HuH-7.5 (cell line): ENCODE results near the gene LTBP4.
A peak's percentile ranks its signal among the peaks of the same experiment; 100 is the strongest.

Source experiments
- DNase-seq: peaks from one replicate; pipeline ENCODE4 v3.0.0; 2011; ENCODE audit warnings: low spot score

The LTBP4 gene

GRCh38 chr19:40662925-40663694 is 61.9 kb downstream of the LTBP4 start:
- peak; percentile 91 for DNase-seq

DNA sequence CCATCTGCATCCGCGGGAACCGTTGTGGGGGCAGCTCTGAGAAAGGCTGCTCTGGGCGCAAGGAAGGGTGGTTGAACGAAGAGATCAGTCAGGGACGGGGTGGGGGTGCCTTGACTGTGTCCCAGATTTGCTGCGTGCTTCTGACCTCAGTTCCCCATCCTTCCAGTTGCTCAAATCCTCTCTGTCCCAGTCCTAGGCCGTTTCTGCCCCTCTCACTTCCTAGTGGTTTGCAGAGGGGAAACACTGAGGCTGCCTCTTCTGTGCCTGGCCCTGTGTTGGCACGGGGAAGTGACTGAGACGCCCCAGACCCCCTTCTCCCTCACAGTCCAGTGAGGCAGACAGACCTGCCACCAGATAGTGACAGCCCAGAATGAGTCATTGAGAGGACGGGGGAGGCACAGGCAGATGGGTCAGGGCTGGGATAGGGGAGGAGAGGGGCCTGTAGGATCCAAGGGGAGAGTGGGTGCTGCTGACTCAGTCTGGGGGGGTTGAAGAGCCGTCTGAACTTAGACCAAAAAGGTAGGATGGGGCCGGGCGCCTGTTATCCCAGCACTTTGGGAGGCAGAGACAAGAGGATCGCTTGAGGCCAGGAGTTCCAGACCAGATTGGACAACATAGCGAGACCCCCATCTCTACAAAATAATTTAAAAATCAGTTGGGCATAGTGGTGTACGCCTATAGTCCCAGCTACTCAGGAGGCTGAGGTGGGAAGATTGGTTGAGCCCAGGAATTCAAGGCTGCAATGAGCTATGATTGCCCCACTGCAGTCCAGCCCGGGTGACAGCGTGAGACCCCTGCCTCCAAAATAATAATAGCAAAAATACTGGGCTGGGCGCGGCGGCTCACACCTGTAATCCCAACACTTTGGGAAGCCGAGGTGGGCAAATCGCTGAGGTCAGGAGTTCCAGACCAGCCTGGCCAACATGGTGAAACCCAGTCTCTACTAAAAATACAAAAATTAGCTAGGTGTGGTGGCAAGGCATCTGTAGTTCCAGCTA is 62.8 kb downstream of the LTBP4 start:
- no peak for DNase-seq

- DNase-seq = no peak
Measured at GRCh38 chr19:40666803-40667438, 65.8 kb downstream of the LTBP4 start.

- DNase-seq = no peak
Measured at GRCh38 chr19:40667602-40668001, 66.4 kb downstream of the LTBP4 start.

- no peak for DNase-seq
Measured at GRCh38 chr19:40668991-40669614, 67.9 kb downstream of the LTBP4 start.

DNA sequence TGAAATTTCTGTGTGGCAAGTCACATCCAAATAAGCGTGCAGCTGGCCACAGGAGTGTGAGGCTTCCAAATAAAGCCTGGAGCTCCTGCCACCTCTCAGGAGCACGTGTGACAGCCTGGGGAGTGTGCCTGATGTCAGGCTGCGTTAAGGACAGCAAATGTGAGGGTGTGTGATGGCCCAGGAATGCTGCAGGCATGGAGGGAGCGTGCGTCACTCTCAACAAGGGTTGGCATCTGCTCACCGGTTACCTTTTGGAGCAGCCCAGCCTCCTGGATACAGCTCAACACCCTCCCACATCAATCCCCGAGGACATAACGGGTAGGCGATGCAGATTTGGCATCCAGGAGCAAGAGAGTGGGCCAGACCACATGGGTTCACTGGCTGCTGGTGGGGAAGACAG is 70.2 kb downstream of the LTBP4 start:
- DNase-seq = no peak

GRCh38 chr19:40672038-40672437 is 70.9 kb downstream of the LTBP4 start:
- no peak for DNase-seq

DNA sequence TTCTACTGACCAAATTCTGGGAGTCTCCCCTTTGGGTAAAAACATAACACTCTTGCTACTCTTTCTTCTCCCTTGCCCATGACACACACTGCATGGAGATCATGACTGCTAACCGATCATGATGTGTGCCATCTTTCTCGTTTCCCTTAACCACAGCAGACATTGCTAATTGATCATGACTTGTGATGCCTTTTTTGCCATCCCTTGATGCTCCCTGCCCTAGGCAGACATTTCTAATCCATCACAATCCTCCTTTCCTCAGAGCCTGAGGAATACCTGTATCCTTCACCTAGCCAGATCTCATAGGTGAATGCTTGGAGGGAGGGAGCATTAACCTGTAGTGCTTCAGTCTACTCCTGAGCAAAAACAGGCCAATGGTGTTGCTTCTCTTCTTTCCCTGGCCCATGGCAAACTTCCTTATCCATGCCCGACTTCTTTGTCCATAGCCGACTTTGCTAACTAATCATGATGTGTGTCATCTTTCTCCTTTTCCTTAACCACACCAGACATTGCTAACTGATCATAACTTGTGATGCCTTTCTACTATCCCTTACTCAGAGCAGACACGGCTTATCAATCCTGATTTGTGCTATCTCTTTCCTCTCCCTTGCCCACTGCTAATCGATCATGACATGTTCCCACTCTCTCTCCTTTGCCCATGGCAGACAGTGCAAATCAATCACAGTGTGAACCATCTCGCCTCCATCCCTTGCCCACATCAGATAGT is 71.6 kb downstream of the LTBP4 start:
- no peak for DNase-seq

- DNase-seq = no peak
Measured at GRCh38 chr19:40673397-40673796, 72.2 kb downstream of the LTBP4 start.

DNA sequence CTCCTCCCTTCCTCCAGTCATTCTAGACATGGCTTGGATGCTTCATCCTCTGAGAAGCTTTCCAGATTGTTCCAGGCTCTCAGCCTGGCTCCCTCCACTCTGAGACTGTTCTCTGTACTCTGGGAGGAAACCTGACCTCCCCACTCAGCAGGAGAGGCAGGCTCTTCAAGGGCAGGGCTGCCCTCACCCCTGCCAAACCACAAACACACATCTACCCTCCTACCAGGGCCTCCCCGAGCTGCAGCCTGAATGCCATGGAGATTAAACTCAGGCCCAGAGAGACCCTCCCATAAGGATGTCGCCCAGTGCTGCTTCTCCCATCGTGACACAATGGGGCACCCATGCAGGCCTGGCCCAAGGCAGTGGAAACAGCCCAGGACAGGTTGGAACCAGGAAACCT is 73.1 kb downstream of the LTBP4 start:
- no peak for DNase-seq

DNA sequence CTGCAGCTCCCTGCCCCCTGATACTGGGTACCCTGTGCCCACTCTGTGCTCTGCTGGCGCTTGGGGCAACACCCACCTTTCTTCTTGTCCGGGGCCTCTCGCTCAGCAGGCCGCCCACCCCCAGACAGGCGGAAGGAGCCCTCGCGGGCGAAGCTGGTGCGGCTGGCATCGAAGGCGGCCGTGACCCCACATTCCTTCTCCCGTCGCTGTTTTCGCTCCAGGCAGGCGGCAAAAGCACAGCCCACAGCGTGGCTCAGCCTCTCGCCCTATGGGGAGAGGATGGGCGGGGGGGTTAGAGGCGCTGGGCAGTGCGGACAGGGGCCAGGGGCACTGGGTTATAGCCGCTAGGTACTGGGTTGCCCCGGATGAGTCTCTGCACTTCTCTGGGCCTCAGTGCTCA is 76.0 kb downstream of the LTBP4 start:
- DNase-seq = no peak
